Epithelial cell of prostate (primary cell): Measurements from ENCODE around the gene TMEM181.
A peak's percentile ranks its signal among the peaks of the same experiment; 100 is the strongest.
"Not testable (repeated sequence)": the region's sequence is repeated elsewhere in the genome, so short reads cannot be mapped to it uniquely, and the experiment has no call there.

ENCODE experiments used
- DNase-seq: peaks from one replicate; pipeline ENCODE4 v3.0.0-alpha.2; 2011; ENCODE audit warnings: low read depth, low spot score
- H3K27ac ChIP-seq: fragments of 450-650 bp; 2 replicates; pipeline ENCODE4 v1.5.1; 2017; ENCODE audit warnings: mild to moderate bottlenecking

The TMEM181 gene

GRCh38 chr6:158649289-158650143 is 89.6 kb downstream of the TMEM181 start, which contains the start of gene SYTL3:
TSS of gene SYTL3 (plus strand) at chr6:158650054. CDS start at chr6:158663269, 13,215 bp downstream.
- peak within 1 kb of the TSS; percentile 93 for H3K27ac ChIP-seq
- DNase-seq = no peak

GRCh38 chr6:158651981-158652737 is 92.3 kb downstream of the TMEM181 start:
- H3K27ac ChIP-seq, DNase-seq: not testable (repeated sequence)

DNA sequence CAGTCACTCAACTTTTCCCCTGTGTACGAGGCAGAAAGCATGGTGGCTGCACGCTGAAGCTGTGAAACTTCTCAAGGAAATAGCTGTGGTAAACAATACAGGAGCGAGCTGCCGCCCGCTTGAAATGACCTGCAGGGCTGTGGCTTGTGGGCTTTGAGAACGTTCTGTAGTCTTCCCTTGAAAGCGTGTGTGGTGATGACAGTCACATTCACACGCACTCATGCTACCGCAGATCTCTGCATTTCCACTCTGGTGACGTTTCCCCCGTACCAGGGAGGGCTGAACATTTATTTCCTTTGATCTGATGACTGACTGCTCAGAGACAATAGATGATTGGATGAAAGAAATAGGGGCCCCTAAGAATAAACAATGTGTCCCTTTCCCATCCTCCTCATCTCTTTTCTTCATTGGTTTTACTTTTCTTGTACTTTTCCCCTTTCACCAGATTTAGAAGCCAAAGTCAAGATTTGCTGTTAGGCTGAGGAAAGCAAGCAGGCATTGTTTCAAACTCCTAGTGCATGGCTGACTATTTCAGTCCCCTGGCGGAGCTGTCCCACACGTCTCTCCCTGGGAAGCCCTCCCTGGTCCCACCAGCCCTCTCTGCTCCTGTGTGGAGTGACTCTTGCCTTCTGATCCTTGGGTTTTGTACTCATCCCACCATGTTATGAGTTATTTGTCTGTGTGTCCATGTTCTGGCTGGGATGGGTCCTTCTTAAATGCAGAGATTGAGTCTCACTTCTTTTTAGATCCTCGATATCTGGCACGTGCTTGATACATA is 93.9 kb downstream of the TMEM181 start:
- no peak for DNase-seq
- H3K27ac ChIP-seq = no peak overlapping the region

- H3K27ac ChIP-seq = no peak overlapping the region
- DNase-seq = no peak
Observed at GRCh38 chr6:158654498-158654897, 94.6 kb downstream of the TMEM181 start.

GRCh38 chr6:158654960-158655489 is 95.1 kb downstream of the TMEM181 start:
- DNase-seq = no peak
- H3K27ac ChIP-seq = no peak overlapping the region

DNA sequence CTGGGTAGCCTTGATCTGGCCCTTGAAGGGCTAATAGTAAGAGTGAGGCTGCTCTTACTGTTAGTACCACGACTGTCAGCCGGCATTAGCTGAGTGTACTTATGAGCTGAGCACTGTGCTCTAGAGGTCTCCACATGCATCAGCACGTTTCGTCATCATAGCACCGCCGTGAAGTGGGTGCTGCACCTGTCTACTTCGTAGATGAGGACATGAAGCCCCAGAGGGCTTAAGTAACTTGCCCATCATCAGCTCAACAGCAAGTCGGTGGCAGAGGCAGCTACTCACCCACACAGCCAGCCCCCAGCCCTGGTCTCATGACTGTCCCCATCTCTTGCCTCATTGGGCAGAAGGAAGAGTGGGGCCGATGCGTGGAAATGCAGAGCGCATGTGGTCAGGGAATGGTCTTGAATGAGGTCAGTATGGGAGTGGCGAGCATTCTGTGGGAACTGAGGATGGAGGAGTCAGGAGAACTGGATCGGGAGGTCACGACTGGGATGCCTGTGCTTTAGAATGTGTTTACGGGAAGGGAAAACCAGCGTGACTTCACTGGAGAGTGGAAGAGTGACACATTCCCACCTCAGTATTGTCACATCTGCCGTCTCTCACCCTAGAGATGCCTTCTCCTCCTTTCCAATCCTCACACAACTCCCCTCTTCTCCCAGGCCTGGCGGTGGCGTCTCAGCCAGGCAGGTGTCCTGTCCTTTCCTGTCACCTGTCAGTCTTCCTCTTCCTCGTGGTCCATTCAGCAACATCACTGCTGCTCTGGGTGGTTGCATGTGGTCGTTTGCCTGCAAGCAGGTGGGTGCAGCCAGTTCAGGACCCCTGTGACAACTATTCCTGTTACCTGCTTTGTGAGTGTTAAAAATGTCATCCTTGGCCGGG is 95.9 kb downstream of the TMEM181 start:
- no peak for DNase-seq

GRCh38 chr6:158656986-158657385 is 97.1 kb downstream of the TMEM181 start:
- H3K27ac ChIP-seq, DNase-seq: not testable (repeated sequence)

More for the DNA sequence above, 95.9 kb downstream of the TMEM181 start:
- no peak overlapping the region for H3K27ac ChIP-seq

DNA sequence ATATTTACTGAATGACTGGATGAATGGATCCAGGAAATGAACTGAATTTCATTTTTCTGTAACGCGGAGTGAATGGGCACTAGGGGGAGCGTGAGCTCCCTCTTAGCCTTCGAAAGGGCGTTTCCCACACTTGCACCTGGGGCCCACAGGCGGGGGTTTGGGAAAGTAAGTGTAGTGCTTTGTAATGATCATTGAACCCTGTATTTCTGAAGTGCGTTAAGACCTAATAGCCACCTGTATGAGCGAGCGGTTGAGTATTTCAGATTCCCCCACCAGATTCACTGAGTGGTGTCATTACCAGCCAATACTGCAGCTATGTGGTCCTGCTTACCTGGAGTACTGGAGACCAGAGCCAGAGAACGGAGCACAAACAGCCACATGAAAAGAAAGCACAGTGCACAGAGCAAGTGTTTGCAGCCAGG is 100.5 kb downstream of the TMEM181 start:
- no peak for DNase-seq
- no peak overlapping the region for H3K27ac ChIP-seq

DNA sequence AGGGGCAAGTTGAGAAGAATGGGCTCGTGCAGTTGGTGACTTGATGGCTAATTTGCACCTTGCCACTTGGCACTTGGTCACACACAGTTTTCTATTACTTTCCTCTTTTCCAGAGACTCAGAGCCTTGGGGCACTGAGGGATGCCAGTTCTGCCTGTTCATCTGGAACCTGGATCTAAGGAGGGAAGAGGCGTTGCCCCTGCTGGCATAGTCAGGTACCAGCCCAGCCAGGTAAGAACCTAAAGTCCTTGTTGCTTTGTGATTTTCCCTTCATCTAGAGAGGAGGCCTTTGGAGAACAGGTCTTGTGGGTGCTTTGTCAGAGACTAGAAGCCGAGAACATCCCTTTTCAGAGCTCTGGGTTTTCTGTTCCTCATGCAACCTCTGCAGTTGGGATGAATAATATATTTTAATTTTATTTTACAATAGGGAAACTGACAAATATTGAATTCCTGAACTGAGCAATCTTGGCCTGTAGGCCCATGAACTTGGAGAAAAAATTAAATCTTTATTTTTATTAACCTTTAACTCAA is 101.3 kb downstream of the TMEM181 start:
- no peak overlapping the region for H3K27ac ChIP-seq
- no peak for DNase-seq

- no peak overlapping the region for H3K27ac ChIP-seq
Observed at GRCh38 chr6:158662607-158662953, 102.7 kb downstream of the TMEM181 start.

GRCh38 chr6:158662954-158663624 is 103.2 kb downstream of the TMEM181 start:
- peak overlapping the region; percentile 2 for H3K27ac ChIP-seq
- DNase-seq = no peak

More at GRCh38 chr6:158662607-158662953, 102.7 kb downstream of the TMEM181 start:
- no peak for DNase-seq

GRCh38 chr6:158663625-158664165 is 103.8 kb downstream of the TMEM181 start:
- DNase-seq = no peak
- peak overlapping the region; percentile 2 for H3K27ac ChIP-seq

- DNase-seq = no peak
- no peak overlapping the region for H3K27ac ChIP-seq
Observed at GRCh38 chr6:158665332-158665731, 105.4 kb downstream of the TMEM181 start.

- DNase-seq = no peak
- H3K27ac ChIP-seq = peak overlapping the region; percentile 34
Observed at GRCh38 chr6:158666628-158667359, 106.9 kb downstream of the TMEM181 start.

GRCh38 chr6:158667360-158667981 is 107.6 kb downstream of the TMEM181 start:
- H3K27ac ChIP-seq = peak overlapping the region; percentile 34
- no peak for DNase-seq

GRCh38 chr6:158668707-158669103 is 108.8 kb downstream of the TMEM181 start:
- DNase-seq = no peak
- no peak overlapping the region for H3K27ac ChIP-seq
